HG03139 (cell line): ENCODE results near the gene CLCNKB.
"Not testable (repeated sequence)": the region's sequence is repeated elsewhere in the genome, so short reads cannot be mapped to it uniquely, and the experiment has no call there.

ENCODE experiments used
- ATAC-seq: cut with Tn5 transposase; IDR thresholded peaks from one replicate; pipeline ENCODE4 v1.9.1; 2021; ENCODE audit not compliant: unreplicated experiment

CLCNKB gene

GRCh38 chr1:16014509-16015482 is 28.8 kb upstream of the CLCNKB start:
- no peak for ATAC-seq

GRCh38 chr1:16015491-16015890 is 28.1 kb upstream of the CLCNKB start:
- ATAC-seq: no peak

DNA sequence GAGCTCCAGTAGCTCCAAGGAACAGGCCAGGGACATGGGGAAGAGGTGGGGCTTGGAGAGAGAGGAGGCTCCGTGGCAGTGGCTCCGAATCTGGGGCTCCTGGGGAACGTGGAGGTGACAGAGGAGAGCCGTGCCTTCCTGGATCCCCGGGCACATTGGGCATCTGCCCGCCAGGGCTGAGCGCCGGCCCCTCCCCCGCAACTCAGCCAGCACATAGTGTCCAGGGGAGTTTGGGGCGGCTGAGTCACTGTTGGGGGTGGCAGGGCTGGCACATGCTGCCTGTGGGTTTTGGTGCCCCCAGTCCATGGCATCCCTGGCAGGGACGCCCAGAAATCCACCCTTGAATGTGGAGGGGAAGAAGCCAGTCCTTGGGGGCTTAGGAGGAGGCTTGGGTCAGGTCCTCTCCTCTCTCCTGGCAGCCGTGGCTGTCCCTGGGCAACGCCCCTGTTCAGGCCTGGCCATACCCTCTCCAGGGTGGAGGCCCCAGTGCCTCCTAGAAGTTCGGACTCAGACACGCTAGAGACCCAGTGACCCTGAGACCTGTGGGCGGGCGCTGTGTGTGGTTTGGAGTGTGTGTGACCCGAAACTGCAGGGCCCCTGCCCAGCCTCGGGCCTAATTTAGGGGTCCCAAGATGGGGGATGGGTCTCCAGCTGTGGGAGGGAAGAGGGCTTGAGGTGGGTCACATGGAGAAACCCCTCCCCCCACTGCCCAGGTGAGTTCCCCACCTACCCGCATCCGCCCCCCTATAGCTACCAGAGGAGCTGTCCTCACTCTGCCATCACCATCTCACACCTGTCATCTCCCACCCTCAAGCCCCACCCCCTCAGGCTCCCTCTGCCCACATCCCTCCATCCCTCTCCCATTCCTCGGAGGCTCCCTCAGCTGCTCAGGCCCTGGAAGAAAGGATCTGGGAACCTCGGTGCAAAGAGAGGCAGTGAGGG is 27.4 kb upstream of the CLCNKB start:
- ATAC-seq: no peak

GRCh38 chr1:16017076-16017460 is 26.5 kb upstream of the CLCNKB start:
- ATAC-seq: no peak

GRCh38 chr1:16017461-16018303 is 25.9 kb upstream of the CLCNKB start, which contains the start of gene HSPB7:
TSS of gene HSPB7 (minus strand) at chr1:16018043. CDS start at chr1:16017963, 80 bp downstream.
- ATAC-seq: no peak

DNA sequence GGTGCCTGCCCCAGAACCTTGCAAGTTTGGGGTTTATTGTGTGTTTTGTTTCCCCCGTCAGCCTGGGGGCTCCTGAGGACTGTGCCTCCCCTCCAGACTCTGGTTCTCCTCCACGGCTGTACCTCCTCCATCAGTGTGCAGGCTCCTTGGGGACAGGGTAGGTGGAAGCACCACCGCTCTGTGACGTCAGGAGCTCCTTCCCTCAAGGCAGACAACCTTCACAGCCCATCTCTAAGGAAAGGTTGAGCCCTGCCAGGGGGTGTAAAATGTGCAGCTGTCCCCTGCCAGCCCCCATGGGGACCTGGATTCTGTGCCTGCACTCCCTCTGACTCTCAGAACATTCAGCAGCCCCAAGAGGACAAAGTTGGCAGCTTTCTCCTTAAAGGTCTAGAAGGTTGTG is 25.3 kb upstream of the CLCNKB start:
- ATAC-seq: no peak

- no peak for ATAC-seq
These were observed 24.6 kb upstream of the CLCNKB start for GRCh38 chr1:16018749-16019643.

DNA sequence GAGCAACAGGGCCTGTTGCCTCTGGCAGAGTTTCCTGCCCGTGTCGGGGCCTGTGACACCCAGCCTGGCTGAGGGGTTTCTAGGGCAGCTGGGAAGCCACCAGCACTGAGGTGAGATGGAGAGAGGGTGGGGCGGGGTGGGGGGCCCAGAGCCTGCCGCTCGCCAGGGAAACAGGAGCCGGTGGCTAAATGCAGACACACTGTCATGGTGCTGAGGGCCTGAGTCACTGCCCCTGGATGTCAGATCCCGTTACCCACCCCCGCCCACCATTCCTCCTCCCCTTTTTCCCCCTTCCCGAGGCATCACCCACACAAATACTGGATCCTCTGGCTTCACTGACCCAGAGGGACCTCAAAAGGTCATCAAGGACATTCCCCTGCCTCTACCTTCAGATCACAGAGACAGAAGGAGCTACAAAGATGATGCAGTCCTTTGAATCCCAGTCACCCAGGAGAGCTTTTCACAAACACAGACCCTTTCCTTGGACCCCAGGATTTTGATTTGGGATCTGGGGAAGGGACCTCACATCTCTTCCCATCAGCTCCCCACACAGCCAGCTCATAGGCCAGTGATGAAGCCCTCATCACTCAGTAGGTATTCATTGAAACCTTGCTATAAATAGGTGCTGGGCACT is 23.8 kb upstream of the CLCNKB start:
- ATAC-seq: no peak

GRCh38 chr1:16020325-16020724 is 23.3 kb upstream of the CLCNKB start:
- ATAC-seq: no peak

- ATAC-seq: not testable (repeated sequence)
These were observed 22.7 kb upstream of the CLCNKB start for GRCh38 chr1:16020878-16021277.

DNA sequence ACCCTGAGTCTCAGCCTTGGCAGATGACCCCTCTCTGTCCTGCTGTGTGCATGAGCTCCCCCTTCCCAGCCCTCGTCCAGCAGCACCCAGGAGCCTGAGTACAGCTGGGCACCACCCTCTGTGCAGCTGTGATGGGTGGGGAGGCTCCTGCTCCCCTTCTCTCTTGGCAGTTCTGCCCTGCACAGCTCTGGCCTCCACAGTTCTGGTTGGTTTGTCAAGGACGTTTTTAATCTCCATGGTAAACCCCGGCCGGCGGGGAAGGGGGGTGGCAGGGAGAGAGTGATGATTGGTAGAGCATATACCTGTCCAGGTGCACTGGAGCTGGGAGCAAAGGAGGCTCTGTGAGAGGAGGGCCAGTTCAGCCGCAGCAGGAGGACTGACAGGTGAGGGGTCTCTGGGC is 21.9 kb upstream of the CLCNKB start, which contains the start of gene CLCNKA:
TSS of gene CLCNKA (plus strand) at position 356 of the 400 bp plus-strand sequence. CDS start 584 bp downstream, outside the sequence.
- ATAC-seq: no peak

DNA sequence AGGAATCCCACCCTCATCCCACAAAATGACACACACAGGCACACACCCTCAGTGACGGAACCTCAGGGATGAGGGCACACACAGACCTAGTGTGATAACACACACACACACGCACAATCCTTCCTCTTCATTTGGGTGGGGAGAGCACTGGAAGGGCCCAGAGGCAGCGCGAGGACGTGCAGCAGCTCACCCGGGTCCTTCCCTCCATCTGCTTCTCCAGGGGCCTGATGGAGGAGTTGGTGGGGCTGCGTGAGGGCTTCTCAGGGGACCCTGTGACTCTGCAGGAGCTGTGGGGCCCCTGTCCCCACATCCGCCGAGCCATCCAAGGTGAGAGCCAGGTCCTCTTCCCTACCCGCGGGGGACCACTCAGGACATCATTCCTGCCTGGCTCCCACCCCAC is 21.2 kb upstream of the CLCNKB start:
- no peak for ATAC-seq

DNA sequence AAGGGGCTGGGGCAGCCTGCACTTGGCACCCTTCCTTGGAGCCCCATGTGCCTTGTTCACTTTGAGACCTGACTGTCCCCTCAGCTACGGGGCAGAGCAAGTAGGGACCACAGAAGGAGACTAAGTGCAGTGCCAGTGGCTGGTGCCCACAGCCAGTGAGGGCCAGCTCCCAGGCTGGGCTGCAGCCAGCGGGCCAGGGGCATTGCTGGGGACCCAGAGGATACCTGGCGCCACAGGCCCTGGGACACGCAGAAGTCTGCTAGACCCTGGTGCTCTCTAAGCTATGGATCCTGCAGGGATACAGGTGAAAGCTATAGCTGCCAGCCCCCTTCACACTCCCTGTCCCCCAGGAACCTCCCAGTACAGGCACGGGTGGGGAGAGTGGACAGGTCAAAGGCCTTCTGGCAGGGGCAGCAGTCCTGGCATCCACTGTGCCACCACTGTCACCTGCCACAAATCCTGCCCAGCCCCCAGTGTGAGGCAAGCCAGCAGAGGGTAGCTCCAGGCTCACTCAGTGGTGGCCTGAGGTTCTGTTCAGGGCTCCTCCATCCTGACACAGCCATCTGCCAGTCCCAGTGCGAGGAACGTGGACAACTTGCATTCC is 20.4 kb upstream of the CLCNKB start:
- ATAC-seq: no peak

DNA sequence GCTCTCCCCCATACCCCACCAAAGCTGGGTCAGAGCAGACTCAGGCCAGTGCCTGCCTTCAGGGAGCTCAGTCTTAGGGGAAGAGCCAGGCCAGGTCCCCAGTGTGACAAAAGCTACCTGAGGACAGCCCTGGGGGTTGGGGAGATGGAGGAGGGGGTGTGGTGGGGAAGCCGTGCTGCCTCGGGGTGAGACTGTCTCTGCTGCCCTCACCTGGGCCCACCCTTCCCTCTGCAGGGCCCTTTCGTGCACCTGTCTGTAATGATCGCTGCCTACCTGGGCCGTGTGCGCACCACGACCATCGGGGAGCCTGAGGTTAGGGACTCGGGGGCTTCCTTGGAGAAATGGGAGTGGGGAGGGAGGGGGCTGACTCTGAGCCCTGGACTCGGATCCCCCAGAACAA is 17.3 kb upstream of the CLCNKB start:
- ATAC-seq: not testable (repeated sequence)

GRCh38 chr1:16026723-16027484 is 16.7 kb upstream of the CLCNKB start:
- ATAC-seq: no peak

DNA sequence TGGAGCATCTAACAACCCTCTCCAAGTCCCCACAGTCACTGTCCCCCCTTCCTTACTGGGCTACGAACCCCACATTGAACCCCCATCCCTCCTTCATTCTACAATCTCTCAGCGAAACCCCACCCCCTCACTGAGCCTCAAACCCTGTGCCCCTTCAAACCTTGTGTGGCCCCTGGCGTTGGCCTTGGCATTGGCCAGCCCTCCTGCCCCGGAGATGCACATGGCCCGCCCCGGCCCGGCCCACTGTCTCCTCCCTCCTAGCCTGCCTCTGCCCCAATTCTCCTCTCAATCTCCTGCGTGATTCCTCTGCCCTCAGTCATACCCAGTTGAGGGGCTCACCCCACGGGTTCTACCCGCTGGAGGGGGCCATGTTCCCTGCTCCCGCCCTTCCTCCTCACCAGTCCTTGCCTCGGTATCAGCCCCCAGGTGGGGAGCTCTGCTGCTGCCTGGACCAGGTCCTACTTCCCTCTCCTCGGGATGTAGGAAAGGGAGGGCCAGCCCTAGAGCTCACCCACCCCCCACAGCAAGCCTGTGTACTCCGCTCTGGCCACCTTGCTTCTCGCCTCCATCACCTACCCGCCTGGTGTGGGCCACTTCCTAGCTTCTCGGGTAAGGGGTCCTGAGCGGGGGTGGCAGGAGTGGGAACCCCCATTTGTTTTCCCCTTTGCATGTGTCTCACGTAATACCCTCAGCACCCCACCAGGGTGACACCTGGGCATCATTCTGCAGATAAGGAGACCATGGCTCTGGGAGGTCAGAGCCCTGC is 15.2 kb upstream of the CLCNKB start:
- ATAC-seq: no peak

- not testable (repeated sequence) for ATAC-seq
These were observed 14.6 kb upstream of the CLCNKB start for GRCh38 chr1:16029003-16029268.
